GM23338 (cell line): Measurements from ENCODE around the gene CACNA2D3. TPM values are rescaled to one million over a fixed set of nuclear protein-coding genes. Genes with fewer than 3 reads are reported as not detected.

Source experiments
- ATAC-seq: fragments of 200-7000 bp; cut with Tn5 transposase; 3 replicates; pipeline ENCODE4 v1.9.1; 2020
- DNase-seq: peaks from one replicate; pipeline ENCODE4 v3.0.0-alpha.2; 2015; ENCODE audit warnings: low spot score
- H2AFZ ChIP-seq: fragments of 200-600 bp; sonication (generic); 2 replicates; pipeline ENCODE4 v1.8.0; 2016; ENCODE audit warnings: antibody characterized with exemption, mild to moderate bottlenecking, moderate library complexity
- H3F3A ChIP-seq: fragments of 200-600 bp; sonication (generic); replicated peaks from 2 replicates; pipeline ENCODE4 v1.8.0; 2017; ENCODE audit warnings: antibody characterized with exemption, mixed run types, low read depth
- H3K27ac ChIP-seq: fragments of 200-600 bp; sonication (generic); 2 replicates; pipeline ENCODE4 v1.6.1; 2016; ENCODE audit warnings: low read depth
- H3K27me3 ChIP-seq: fragments of 200-600 bp; sonication (generic); 2 replicates; pipeline ENCODE4 v1.8.0; 2016; ENCODE audit warnings: mild to moderate bottlenecking, mixed run types, moderate library complexity; ENCODE audit not compliant: insufficient read depth
- H3K36me3 ChIP-seq: fragments of 200-600 bp; sonication (generic); 2 replicates; pipeline ENCODE4 v1.8.0; 2016; ENCODE audit warnings: mild to moderate bottlenecking; ENCODE audit not compliant: insufficient read depth
- H3K4me1 ChIP-seq: fragments of 200-600 bp; sonication (generic); 2 replicates; pipeline ENCODE4 v1.8.0; 2016; ENCODE audit warnings: mild to moderate bottlenecking, moderate library complexity; ENCODE audit not compliant: insufficient read depth
- H3K4me2 ChIP-seq: fragments of 200-600 bp; sonication (generic); 2 replicates; pipeline ENCODE4 v1.7.1; 2017; ENCODE audit warnings: mixed run types
- H3K4me3 ChIP-seq: fragments of 200-600 bp; sonication (generic); 2 replicates; pipeline ENCODE4 v1.6.1; 2016; ENCODE audit warnings: mixed run types
- H3K79me2 ChIP-seq: fragments of 200-600 bp; sonication (generic); replicated peaks from 2 replicates; pipeline ENCODE4 v1.8.0; 2017; ENCODE audit warnings: mild to moderate bottlenecking; ENCODE audit not compliant: insufficient read depth
- H3K9me2 ChIP-seq: fragments of 200-600 bp; sonication (generic); 2 replicates; pipeline ENCODE4 v1.8.0; 2017; ENCODE audit not compliant: insufficient read depth
- H4K20me1 ChIP-seq: fragments of 200-600 bp; sonication (generic); replicated peaks from 2 replicates; pipeline ENCODE4 v1.8.0; 2017; ENCODE audit warnings: mild to moderate bottlenecking; ENCODE audit not compliant: insufficient read depth
- H3K27ac Mint-ChIP-seq: 2 replicates; pipeline ENCODE4 v1.8.0; 2020; ENCODE audit warnings: inconsistent platforms, mild to moderate bottlenecking, moderate library complexity, mixed read lengths
- H3K27me3 Mint-ChIP-seq: 3 replicates; pipeline ENCODE4 v1.8.0; 2022; ENCODE audit warnings: low read depth, mild to moderate bottlenecking, moderate library complexity, mixed read lengths, inconsistent platforms; ENCODE audit not compliant: insufficient read depth, poor library complexity
- H3K36me3 Mint-ChIP-seq: 3 replicates; pipeline ENCODE4 v1.8.0; 2021; ENCODE audit warnings: low read depth, mild to moderate bottlenecking, inconsistent platforms, moderate library complexity, mixed read lengths
- H3K4me1 Mint-ChIP-seq: 3 replicates; pipeline ENCODE4 v1.8.0; 2020; ENCODE audit warnings: mild to moderate bottlenecking, inconsistent platforms, mixed read lengths
- H3K4me3 Mint-ChIP-seq: 3 replicates; pipeline ENCODE4 v1.8.0; 2021; ENCODE audit warnings: moderate library complexity, mild to moderate bottlenecking, inconsistent platforms, mixed read lengths
- H3K9me3 Mint-ChIP-seq: 3 replicates; pipeline ENCODE4 v1.8.0; 2020; ENCODE audit warnings: moderate library complexity, mild to moderate bottlenecking, inconsistent platforms, mixed read lengths
- CREB1 ChIP-seq: fragments of 250-450 bp; sonication (Bioruptor Pico); IDR thresholded peaks from 2 replicates; pipeline ENCODE4 v1.5.0; 2020; ENCODE audit warnings: low read depth, mild to moderate bottlenecking, moderate library complexity
- EZH2phosphoT487 ChIP-seq: fragments of 200-600 bp; sonication (generic); IDR thresholded peaks from one replicate; pipeline ENCODE4 v1.8.1; 2018; ENCODE audit warnings: antibody characterized with exemption; ENCODE audit not compliant: unreplicated experiment
- JUNB ChIP-seq: IDR thresholded peaks from one replicate; pipeline ENCODE4 v1.6.1; 2016; ENCODE audit warnings: antibody characterized with exemption; ENCODE audit not compliant: unreplicated experiment
- NANOG ChIP-seq: IDR thresholded peaks from 2 replicates; pipeline ENCODE4 v1.6.1; 2016; ENCODE audit warnings: antibody characterized with exemption, borderline replicate concordance
- POLR2AphosphoS5 ChIP-seq: IDR thresholded peaks from 2 replicates; pipeline ENCODE4 v1.6.1; 2016; ENCODE audit warnings: antibody characterized with exemption, low read depth
- ZNF114 ChIP-seq: fragments of 250-450 bp; sonication (Bioruptor Pico); IDR thresholded peaks from 2 replicates; pipeline ENCODE4 v1.5.0; 2020; ENCODE audit warnings: mild to moderate bottlenecking, moderate library complexity
- ZNF331 ChIP-seq: fragments of 250-450 bp; sonication (Bioruptor Pico); IDR thresholded peaks from 2 replicates; pipeline ENCODE4 v1.5.0; 2020; ENCODE audit warnings: low read depth, mild to moderate bottlenecking, moderate library complexity
- polyA plus RNA-seq: library from polyadenylated mRNA; unstranded; fragments of >200 nt; fragmentation: Nextera tagmentation; extraction: Ambion mirVana; gene quantifications from 2 replicates; pipeline ENCODE4 v1.2.1, GENCODE V29; 2016
- total RNA-seq: library from RNA; depleted of rRNA; stranded (reverse); fragments of >200 nt; shearing (Covaris generic); gene quantifications from 2 replicates; pipeline ENCODE4 v1.2.3, GENCODE V29; 2014
- TF ChIP-seq, protein P1 (sequence below): IDR thresholded peaks from one replicate; pipeline ENCODE4 v1.6.1; 2018; ENCODE audit warnings: antibody characterized with exemption; ENCODE audit not compliant: unreplicated experiment
- TF ChIP-seq, protein P2 (sequence below), 2 experiments: fragments of 200-600 bp in 1 of 2; sonication (generic) in 1 of 2; conservative IDR thresholded peaks; 2 replicates each; pipeline versions ENCODE4 v1.5.1 to v1.6.1; 2016 to 2017; ENCODE audit warnings: antibody characterized with exemption in 2 of 2, low read depth in 2 of 2, mild to moderate bottlenecking in 2 of 2, moderate library complexity in 1 of 2

The CACNA2D3 gene
- total and polyA plus RNA-seq, 2 experiments from 2014 or later, result 2.2 to 2.3 TPM

DNA sequence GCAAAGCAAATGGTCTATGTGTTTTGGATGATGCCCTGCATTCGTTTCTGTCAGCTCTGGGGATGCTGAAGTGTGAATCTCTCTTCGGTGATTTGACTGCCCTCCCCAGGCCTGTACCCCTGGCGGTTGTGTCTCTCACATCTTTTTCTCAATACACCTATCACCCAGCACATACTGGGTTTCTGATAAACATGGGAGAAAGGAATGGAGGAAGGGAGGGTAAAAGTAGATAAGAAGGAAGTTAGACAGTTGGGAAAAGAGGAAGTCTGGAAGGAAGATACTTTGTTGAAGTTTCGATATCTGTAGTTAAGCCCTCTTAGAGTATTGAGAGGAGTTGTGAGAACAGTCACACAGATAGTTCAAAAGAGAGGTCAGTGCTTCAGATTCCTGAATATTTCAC lies 841.3 kb downstream of the CACNA2D3 start:
- TF ChIP-seq, protein P1, sequence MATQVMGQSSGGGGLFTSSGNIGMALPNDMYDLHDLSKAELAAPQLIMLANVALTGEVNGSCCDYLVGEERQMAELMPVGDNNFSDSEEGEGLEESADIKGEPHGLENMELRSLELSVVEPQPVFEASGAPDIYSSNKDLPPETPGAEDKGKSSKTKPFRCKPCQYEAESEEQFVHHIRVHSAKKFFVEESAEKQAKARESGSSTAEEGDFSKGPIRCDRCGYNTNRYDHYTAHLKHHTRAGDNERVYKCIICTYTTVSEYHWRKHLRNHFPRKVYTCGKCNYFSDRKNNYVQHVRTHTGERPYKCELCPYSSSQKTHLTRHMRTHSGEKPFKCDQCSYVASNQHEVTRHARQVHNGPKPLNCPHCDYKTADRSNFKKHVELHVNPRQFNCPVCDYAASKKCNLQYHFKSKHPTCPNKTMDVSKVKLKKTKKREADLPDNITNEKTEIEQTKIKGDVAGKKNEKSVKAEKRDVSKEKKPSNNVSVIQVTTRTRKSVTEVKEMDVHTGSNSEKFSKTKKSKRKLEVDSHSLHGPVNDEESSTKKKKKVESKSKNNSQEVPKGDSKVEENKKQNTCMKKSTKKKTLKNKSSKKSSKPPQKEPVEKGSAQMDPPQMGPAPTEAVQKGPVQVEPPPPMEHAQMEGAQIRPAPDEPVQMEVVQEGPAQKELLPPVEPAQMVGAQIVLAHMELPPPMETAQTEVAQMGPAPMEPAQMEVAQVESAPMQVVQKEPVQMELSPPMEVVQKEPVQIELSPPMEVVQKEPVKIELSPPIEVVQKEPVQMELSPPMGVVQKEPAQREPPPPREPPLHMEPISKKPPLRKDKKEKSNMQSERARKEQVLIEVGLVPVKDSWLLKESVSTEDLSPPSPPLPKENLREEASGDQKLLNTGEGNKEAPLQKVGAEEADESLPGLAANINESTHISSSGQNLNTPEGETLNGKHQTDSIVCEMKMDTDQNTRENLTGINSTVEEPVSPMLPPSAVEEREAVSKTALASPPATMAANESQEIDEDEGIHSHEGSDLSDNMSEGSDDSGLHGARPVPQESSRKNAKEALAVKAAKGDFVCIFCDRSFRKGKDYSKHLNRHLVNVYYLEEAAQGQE, result no peak
- TF ChIP-seq NANOG (no peak), ZNF331 (no peak)
- no peaks in the 10 kb centered on the region for H3K9me2 ChIP-seq
- H3K36me3 ChIP-seq, result no peaks in the 10 kb centered on the region
- Mint-ChIP-seq H3K9me3 (no peaks in the 10 kb centered on the region), H3K4me1 (peaks cover 17% of the 10 kb centered on the region), H3K36me3 (no peaks in the 10 kb centered on the region), H3K27ac (peak overlapping the region; percentile 28; the same call in 1 of the 2 replicates), H3K27me3 (no peaks in the 10 kb centered on the region), H3K4me3 (no peak overlapping the region)
- no peaks in the 10 kb centered on the region for H3K27me3 ChIP-seq
- peaks cover 11% of the 10 kb centered on the region; the same call in 1 of the 2 replicates for H3K4me1 ChIP-seq
- H3K4me3 ChIP-seq, result no peak overlapping the region
- H3K27ac ChIP-seq, result no peak overlapping the region
- no peak for DNase-seq
- no peak overlapping the region for H2AFZ ChIP-seq
- no peak for ATAC-seq
- no peaks in the 10 kb centered on the region for H3K79me2 ChIP-seq
- H3F3A ChIP-seq, result no peaks in the 10 kb centered on the region
- H4K20me1 ChIP-seq, result 0 out of 2 replicates have a peak, but pooled peaks cover 2% of the 10 kb centered on the region
- no peak overlapping the region for H3K4me2 ChIP-seq

DNA sequence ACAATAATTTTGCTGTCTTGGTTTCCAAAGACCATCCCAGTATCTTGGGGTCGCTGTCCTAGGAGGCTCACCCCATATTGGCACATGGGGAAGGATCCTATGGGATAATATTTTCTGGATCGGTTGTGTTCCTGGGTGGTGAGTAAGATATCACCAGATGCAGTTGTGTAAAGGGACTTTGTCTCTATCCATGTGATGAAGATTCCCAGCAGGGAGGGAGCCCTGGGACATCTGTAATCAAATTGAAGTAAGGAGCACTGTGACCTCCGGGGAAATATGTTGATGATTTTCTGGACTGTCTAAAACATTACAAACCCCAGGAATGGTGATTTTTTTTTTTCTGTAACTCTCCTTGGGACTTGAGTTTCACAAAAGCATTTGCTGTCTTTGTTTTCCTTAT lies 841.7 kb downstream of the CACNA2D3 start:
- Histone ChIP-seq H3K4me1 (peaks cover 11% of the 10 kb centered on the region; the same call in 1 of the 2 replicates), H2AFZ (no peak overlapping the region), H4K20me1 (0 out of 2 replicates have a peak, but pooled peaks cover 2% of the 10 kb centered on the region), H3K27ac (no peak overlapping the region), H3K79me2 (no peaks in the 10 kb centered on the region), H3K9me2 (no peaks in the 10 kb centered on the region), H3K27me3 (no peaks in the 10 kb centered on the region), H3F3A (no peaks in the 10 kb centered on the region), H3K4me2 (no peak overlapping the region), H3K36me3 (no peaks in the 10 kb centered on the region), H3K4me3 (no peak overlapping the region)
- Mint-ChIP-seq H3K27ac (no peak overlapping the region), H3K4me1 (peaks cover 20% of the 10 kb centered on the region), H3K9me3 (no peaks in the 10 kb centered on the region), H3K36me3 (no peaks in the 10 kb centered on the region), H3K27me3 (no peaks in the 10 kb centered on the region), H3K4me3 (no peak overlapping the region)
- ATAC-seq, result no peak
- DNase-seq, result no peak
- TF ChIP-seq ZNF114 (CRISPR knock-in tag) (no peak), POLR2AphosphoS5 (no peak), JUNB (no peak), CREB1 (CRISPR knock-in tag) (no peak), EZH2phosphoT487 (no peak)
- TF ChIP-seq, protein P1, result no peak
- TF ChIP-seq, protein P2, sequence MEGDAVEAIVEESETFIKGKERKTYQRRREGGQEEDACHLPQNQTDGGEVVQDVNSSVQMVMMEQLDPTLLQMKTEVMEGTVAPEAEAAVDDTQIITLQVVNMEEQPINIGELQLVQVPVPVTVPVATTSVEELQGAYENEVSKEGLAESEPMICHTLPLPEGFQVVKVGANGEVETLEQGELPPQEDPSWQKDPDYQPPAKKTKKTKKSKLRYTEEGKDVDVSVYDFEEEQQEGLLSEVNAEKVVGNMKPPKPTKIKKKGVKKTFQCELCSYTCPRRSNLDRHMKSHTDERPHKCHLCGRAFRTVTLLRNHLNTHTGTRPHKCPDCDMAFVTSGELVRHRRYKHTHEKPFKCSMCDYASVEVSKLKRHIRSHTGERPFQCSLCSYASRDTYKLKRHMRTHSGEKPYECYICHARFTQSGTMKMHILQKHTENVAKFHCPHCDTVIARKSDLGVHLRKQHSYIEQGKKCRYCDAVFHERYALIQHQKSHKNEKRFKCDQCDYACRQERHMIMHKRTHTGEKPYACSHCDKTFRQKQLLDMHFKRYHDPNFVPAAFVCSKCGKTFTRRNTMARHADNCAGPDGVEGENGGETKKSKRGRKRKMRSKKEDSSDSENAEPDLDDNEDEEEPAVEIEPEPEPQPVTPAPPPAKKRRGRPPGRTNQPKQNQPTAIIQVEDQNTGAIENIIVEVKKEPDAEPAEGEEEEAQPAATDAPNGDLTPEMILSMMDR (conservative IDR thresholded peaks at IDR 0.05; ENCODE audit: low read depth in 2 of 2), result no peak
